Middle frontal gyrus (tissue), 1 donor: ENCODE data around the gene CRYGN.

Experiments
- DNase-seq: peaks from one replicate; pipeline ENCODE4 v3.0.0-alpha.2; 2015; ENCODE audit warnings: low spot score; ENCODE audit errors: extremely low spot score

The CRYGN gene

GRCh38 chr7:151380199-151381097 is 59.5 kb downstream of the CRYGN start:
- no peak for DNase-seq

- DNase-seq = no peak
Measured at GRCh38 chr7:151379534-151380198, 60.3 kb downstream of the CRYGN start.

GRCh38 chr7:151379193-151379520 is 60.8 kb downstream of the CRYGN start:
- no peak for DNase-seq
